ENCODE data around the gene RASL12. TPM values are rescaled to one million over a fixed set of nuclear protein-coding genes. Genes with fewer than 3 reads are reported as not detected.

RASL12 gene
- total and polyA plus RNA-seq, 2 of the 8 experiments (the other 6 are each of a cell fraction or from before 2014, with no cell fraction given), result 9.5 to 10.3 TPM

GRCh38 chr15:65089206-65089824, 21.5 kb upstream of the RASL12 start (continued):
- no peak for TF ChIP-seq NANOG (IDR thresholded peaks at IDR 0.05; ENCODE audit: insufficient read depth, low read depth, low read length, poor library complexity, severe bottlenecking)
- TF ChIP-seq RBBP5 (IDR thresholded peaks at IDR 0.05; ENCODE audit: borderline replicate concordance, low read depth, low read length), result no peak
